ENCODE measurements around the gene UFD1. TPM values are rescaled to one million over a fixed set of nuclear protein-coding genes. Genes with fewer than 3 reads are reported as not detected.
A peak's percentile ranks its signal among the peaks of the same experiment; 100 is the strongest.

The UFD1 gene
- total and polyA plus RNA-seq, 2 donors (not counting 1 experiment from before 2014, with no cell fraction given) = 43.5 to 70.1 TPM

DNA sequence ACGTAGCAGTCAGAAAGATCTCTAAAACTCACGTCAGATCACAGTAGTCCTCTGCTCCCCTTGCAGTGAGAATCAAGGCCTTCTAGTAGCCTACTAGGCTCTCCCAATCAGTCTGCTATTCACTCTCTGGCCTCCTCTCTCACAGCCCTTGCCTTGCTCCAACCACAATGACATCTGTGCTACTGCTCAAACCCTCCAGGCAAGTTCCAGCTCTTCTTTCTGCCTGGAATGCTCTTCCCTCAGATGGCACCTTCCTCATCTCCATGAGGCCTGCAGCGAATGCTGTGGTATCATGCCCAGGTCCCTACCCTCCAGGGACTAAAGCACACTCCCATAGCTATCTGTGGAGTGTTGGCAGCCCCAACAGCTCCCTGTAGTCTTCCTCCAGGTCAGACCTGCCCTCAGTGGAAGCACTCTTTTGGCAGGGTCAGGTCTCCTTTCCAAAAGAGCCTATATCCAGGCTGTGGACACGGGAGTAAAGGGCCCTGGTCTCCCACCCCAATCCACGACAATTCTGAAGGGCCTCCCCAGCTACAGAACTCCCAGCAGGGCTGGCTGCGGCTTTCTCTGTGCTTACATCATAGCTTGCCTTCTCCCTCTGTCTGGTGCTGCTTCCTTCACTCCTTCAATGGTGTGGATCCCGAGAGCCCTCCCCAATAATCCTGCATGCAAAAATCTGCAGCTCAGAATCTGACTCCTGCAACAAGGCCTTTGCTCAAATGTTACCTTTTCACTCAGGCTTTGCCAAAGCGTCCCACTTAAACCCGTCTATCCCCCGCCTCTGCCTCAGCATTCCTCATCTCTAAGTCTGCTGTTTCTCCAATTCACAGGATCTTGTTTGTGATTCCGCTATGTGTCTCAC, 56.3 kb downstream of the UFD1 start:
- ChIA-PET POLR2A (no interaction called here), CTCF (no interaction called here)
- H3K9me3 ChIP-seq (ENCODE audit: control extremely low read depth in 1 of 3, control insufficient read depth in 2 of 3, insufficient read depth in 1 of 3, low read length in 2 of 3) = no peaks in the 10 kb centered on the region
- H3K4me1 ChIP-seq (ENCODE audit: control insufficient read depth in 2 of 2, insufficient read depth in 2 of 2, low read length in 2 of 2) = peaks cover 7 to 24% of the 10 kb centered on the region in 2 donors
- H4K20me1 ChIP-seq (ENCODE audit: control insufficient read depth, insufficient read depth, low read length, poor library complexity, severe bottlenecking) = peaks cover 49% of the 10 kb centered on the region
- intact Hi-C loops (cut with micrococcal nuclease) = no loop called here
- ATAC-seq (ENCODE audit: low read depth) = no peak
- Mint-ChIP-seq H3K27ac (no peak overlapping the region), H3K9me3 (ENCODE audit: insufficient read depth) (no peaks in the 10 kb centered on the region), H3K27me3 (no peaks in the 10 kb centered on the region), H3K4me1 (peaks cover 63% of the 10 kb centered on the region), H3K4me3 (no peak overlapping the region)
- no peak overlapping the region for H3K27ac ChIP-seq (ENCODE audit: low read length in 2 of 2)
- H3K9ac ChIP-seq (ENCODE audit: low read length) = no peak overlapping the region
- no peak overlapping the region for H3K4me2 ChIP-seq (replicated peaks; ENCODE audit: low read depth, low read length, poor library complexity, severe bottlenecking)
- H3K36me3 ChIP-seq (replicated peaks in 1 of 2; ENCODE audit: control extremely low read depth in 1 of 2, control insufficient read depth in 1 of 2, extremely low read depth in 1 of 2, insufficient read depth in 2 of 2, low read length in 1 of 2) = peaks cover 0 to 16% of the 10 kb centered on the region in 2 experiments
- no peak for DNase-seq
- peaks cover 88% of the 10 kb centered on the region for H3K79me2 ChIP-seq (ENCODE audit: control insufficient read depth, insufficient read depth, low read length)
- TF ChIP-seq, protein P1, sequence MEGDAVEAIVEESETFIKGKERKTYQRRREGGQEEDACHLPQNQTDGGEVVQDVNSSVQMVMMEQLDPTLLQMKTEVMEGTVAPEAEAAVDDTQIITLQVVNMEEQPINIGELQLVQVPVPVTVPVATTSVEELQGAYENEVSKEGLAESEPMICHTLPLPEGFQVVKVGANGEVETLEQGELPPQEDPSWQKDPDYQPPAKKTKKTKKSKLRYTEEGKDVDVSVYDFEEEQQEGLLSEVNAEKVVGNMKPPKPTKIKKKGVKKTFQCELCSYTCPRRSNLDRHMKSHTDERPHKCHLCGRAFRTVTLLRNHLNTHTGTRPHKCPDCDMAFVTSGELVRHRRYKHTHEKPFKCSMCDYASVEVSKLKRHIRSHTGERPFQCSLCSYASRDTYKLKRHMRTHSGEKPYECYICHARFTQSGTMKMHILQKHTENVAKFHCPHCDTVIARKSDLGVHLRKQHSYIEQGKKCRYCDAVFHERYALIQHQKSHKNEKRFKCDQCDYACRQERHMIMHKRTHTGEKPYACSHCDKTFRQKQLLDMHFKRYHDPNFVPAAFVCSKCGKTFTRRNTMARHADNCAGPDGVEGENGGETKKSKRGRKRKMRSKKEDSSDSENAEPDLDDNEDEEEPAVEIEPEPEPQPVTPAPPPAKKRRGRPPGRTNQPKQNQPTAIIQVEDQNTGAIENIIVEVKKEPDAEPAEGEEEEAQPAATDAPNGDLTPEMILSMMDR (IDR thresholded peaks at IDR 0.05) = no peak
- no peak for TF ChIP-seq EZH2 (IDR thresholded peaks at IDR 0.05; ENCODE audit: borderline replicate concordance, insufficient read depth, low read depth, low read length, poor library complexity, severe bottlenecking)
- WGBS (ENCODE audit: insufficient coverage) = 97% methylated on average over 11 of the region's 11 CpGs
- H3K27me3 ChIP-seq (replicated peaks in 1 of 4; ENCODE audit: control extremely low read depth in 1 of 4, control insufficient read depth in 3 of 4, insufficient read depth in 4 of 4, low read length in 3 of 4) = no peaks in the 10 kb centered on the region
- H2AFZ ChIP-seq (ENCODE audit: insufficient read depth, low read depth, low read length, poor library complexity, severe bottlenecking) = no peak overlapping the region
- no peak overlapping the region for H3K4me3 ChIP-seq (ENCODE audit: control extremely low read depth in 1 of 5, extremely low read depth in 1 of 5, insufficient read depth in 1 of 5, low read depth in 2 of 5, low read length in 4 of 5)

DNA sequence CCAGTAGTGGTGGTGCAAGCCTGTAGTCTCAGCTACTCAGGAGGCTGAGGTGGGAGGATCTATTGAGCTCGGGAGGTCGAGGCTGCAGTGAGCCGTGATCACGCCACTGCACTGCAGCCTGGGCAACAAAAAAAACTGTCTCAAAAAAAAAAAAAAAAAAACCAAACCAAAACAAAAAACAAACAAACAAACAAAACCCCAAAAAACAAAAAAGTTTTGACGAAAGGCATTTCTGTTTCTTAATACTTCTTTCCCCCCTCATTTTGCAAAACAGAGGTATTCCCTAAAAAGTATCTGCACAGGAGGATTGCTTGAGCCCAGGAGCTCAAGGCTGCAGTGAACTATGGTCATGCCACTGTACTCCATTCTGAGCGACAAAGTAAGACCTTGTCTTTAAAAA, 58.7 kb downstream of the UFD1 start:
- Mint-ChIP-seq H3K4me3 (no peak overlapping the region), H3K27ac (peak overlapping the region; percentile 16), H3K9me3 (ENCODE audit: insufficient read depth) (no peaks in the 10 kb centered on the region), H3K4me1 (peaks cover 49% of the 10 kb centered on the region), H3K27me3 (no peaks in the 10 kb centered on the region)
- Histone ChIP-seq H3K4me3 (ENCODE audit: control extremely low read depth in 1 of 5, extremely low read depth in 1 of 5, insufficient read depth in 1 of 5, low read depth in 2 of 5, low read length in 4 of 5) (no peak overlapping the region), H3K4me2 (replicated peaks; ENCODE audit: low read depth, low read length, poor library complexity, severe bottlenecking) (no peak overlapping the region), H3K27ac (ENCODE audit: low read length in 2 of 2) (peak overlapping the region in 1 of 2 donors; percentile 55), H3K9me3 (ENCODE audit: control extremely low read depth in 1 of 3, control insufficient read depth in 2 of 3, insufficient read depth in 1 of 3, low read length in 2 of 3) (no peaks in the 10 kb centered on the region), H2AFZ (ENCODE audit: insufficient read depth, low read depth, low read length, poor library complexity, severe bottlenecking) (no peak overlapping the region), H3K9ac (ENCODE audit: low read length) (no peak overlapping the region), H3K4me1 (ENCODE audit: control insufficient read depth in 2 of 2, insufficient read depth in 2 of 2, low read length in 2 of 2) (peaks cover 7 to 24% of the 10 kb centered on the region in 2 donors), H4K20me1 (ENCODE audit: control insufficient read depth, insufficient read depth, low read length, poor library complexity, severe bottlenecking) (peaks cover 42% of the 10 kb centered on the region), H3K27me3 (replicated peaks in 1 of 4; ENCODE audit: control extremely low read depth in 1 of 4, control insufficient read depth in 3 of 4, insufficient read depth in 4 of 4, low read length in 3 of 4) (no peaks in the 10 kb centered on the region), H3K36me3 (replicated peaks in 1 of 2; ENCODE audit: control extremely low read depth in 1 of 2, control insufficient read depth in 1 of 2, extremely low read depth in 1 of 2, insufficient read depth in 2 of 2, low read length in 1 of 2) (peaks cover 0 to 17% of the 10 kb centered on the region in 2 experiments), H3K79me2 (ENCODE audit: control insufficient read depth, insufficient read depth, low read length) (peaks cover 88% of the 10 kb centered on the region)
- POLR2A ChIA-PET = no interaction called here
- no peak for ATAC-seq (ENCODE audit: low read depth)
- intact Hi-C loops (cut with micrococcal nuclease) = no loop called here
- TF ChIP-seq, protein P1 (IDR thresholded peaks at IDR 0.05) = no peak
- TF ChIP-seq EZH2 (IDR thresholded peaks at IDR 0.05; ENCODE audit: borderline replicate concordance, insufficient read depth, low read depth, low read length, poor library complexity, severe bottlenecking) = no peak
- no peak for DNase-seq
- WGBS (ENCODE audit: insufficient coverage) = no CpG with 5 or more reads among the region's 6 CpGs
- CTCF ChIA-PET = no interaction called here
